Sigmoid colon (tissue), 7 donors: ENCODE results near the gene CHTOP. TPM values are rescaled to one million over a fixed set of nuclear protein-coding genes. Genes with fewer than 3 reads are reported as not detected.

ENCODE experiments used
- DNase-seq: peaks from one replicate; pipeline ENCODE4 v3.0.0-alpha.2; 2019
- H3K27ac ChIP-seq, 4 donors: fragments of 200-600 bp; sonication (generic); one replicate each; pipeline ENCODE4 v1.5.1; 2016 to 2019; ENCODE audit warnings: mild to moderate bottlenecking in 1 of 4
- H3K27me3 ChIP-seq, 3 donors: fragments of 200-600 bp; sonication (generic); one replicate each; pipeline ENCODE4 v1.5.1; 2019; ENCODE audit warnings: mild to moderate bottlenecking in 1 of 3
- H3K36me3 ChIP-seq, 4 donors: fragments of 200-600 bp; sonication (generic); one replicate each; pipeline ENCODE4 v1.5.1; 2016 to 2019
- H3K4me1 ChIP-seq, 4 donors: fragments of 200-600 bp; sonication (generic); one replicate each; pipeline ENCODE4 v1.5.1; 2017 to 2019
- H3K4me3 ChIP-seq, 4 donors: fragments of 200-600 bp; sonication (generic); one replicate each; pipeline ENCODE4 v1.5.1; 2017 to 2019; ENCODE audit warnings: mild to moderate bottlenecking in 2 of 4, moderate library complexity in 1 of 4
- H3K9me3 ChIP-seq, 4 donors: fragments of 200-600 bp in 3 of 4; sonication (generic) in 3 of 4; one replicate each; pipeline versions ENCODE4 v1.5.1 to v1.6.1; 2013 to 2019
- EP300 ChIP-seq, 4 donors: sonication (generic); formaldehyde crosslinking; IDR thresholded peaks; one replicate each; pipeline ENCODE4 v1.6.1; 2017; ENCODE audit warnings: antibody characterized with exemption in 4 of 4
- POLR2A ChIP-seq, 2 donors: fragments of 450-650 bp; IDR thresholded peaks; one replicate each; pipeline ENCODE4 v1.6.1; 2016; ENCODE audit warnings: antibody characterized with exemption in 2 of 2, mild to moderate bottlenecking in 2 of 2, moderate library complexity in 2 of 2
- POLR2AphosphoS5 ChIP-seq, 4 donors: sonication (generic); formaldehyde crosslinking; IDR thresholded peaks; one replicate each; pipeline ENCODE4 v1.6.1; 2017; ENCODE audit warnings: antibody characterized with exemption in 4 of 4
- WGBS, 2 donors: extraction: QIAGEN DNeasy Blood & Tissue Kit; methylation state at CpG; one replicate each; pipeline ENCODE4 v1.1.7; 2013; 5-methylcytosine and 5-hydroxymethylcytosine counted together
- intact Hi-C: fragments of 100-400 bp; cut with DNase I; formaldehyde crosslinking; loops from one replicate; pipeline ENCODE4 v1.15.1; 2023
- polyA plus RNA-seq, 3 donors: library from polyadenylated mRNA; stranded (reverse); fragments of 200-250 nt; gene quantifications; one replicate each; pipeline ENCODE4 v1.2.3, GENCODE V29; 2013
- total RNA-seq, 4 donors: library from RNA; depleted of rRNA; stranded (reverse); fragments of >200 nt; gene quantifications; one replicate each; pipeline ENCODE4 v1.1.0, GENCODE V29; 2016
- TF ChIP-seq, protein P1 (sequence below), 4 experiments: fragments of 450-650 bp in 3 of 4; fragments of 200-600 bp in 1 of 4; IDR thresholded peaks; one replicate each; pipeline ENCODE4 v1.5.1; 2016 to 2019; ENCODE audit warnings: antibody characterized with exemption in 4 of 4, mild to moderate bottlenecking in 3 of 4, moderate library complexity in 2 of 4
- donor health status: healthy with polysubstance abuse.
- donor health status: Bipolar disorder and iron deficiency.
- donor health status: healthy.

CHTOP gene
- total and polyA plus RNA-seq, 7 donors = 35.4 to 65.4 (median 49.3) TPM

- WGBS, 2 donors = 86 to 88% methylated on average over 5 of the region's 5 CpGs
- H3K27ac ChIP-seq = peak overlapping the region; percentile 7 to 94 (median 52)
- TF ChIP-seq, protein P1, sequence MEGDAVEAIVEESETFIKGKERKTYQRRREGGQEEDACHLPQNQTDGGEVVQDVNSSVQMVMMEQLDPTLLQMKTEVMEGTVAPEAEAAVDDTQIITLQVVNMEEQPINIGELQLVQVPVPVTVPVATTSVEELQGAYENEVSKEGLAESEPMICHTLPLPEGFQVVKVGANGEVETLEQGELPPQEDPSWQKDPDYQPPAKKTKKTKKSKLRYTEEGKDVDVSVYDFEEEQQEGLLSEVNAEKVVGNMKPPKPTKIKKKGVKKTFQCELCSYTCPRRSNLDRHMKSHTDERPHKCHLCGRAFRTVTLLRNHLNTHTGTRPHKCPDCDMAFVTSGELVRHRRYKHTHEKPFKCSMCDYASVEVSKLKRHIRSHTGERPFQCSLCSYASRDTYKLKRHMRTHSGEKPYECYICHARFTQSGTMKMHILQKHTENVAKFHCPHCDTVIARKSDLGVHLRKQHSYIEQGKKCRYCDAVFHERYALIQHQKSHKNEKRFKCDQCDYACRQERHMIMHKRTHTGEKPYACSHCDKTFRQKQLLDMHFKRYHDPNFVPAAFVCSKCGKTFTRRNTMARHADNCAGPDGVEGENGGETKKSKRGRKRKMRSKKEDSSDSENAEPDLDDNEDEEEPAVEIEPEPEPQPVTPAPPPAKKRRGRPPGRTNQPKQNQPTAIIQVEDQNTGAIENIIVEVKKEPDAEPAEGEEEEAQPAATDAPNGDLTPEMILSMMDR (IDR thresholded peaks at IDR 0.05) = no peak
- TF ChIP-seq EP300 (IDR thresholded peaks at IDR 0.05) = no peak
Measured at GRCh38 chr1:153629343-153629665, 4.6 kb upstream of the CHTOP start.

GRCh38 chr1:153629971-153630370 is 3.9 kb upstream of the CHTOP start:
- no peak for TF ChIP-seq POLR2A (IDR thresholded peaks at IDR 0.05)
- TF ChIP-seq, protein P1 (IDR thresholded peaks at IDR 0.05) = no peak
- TF ChIP-seq POLR2AphosphoS5 (IDR thresholded peaks at IDR 0.05) = no peak
- no peak for TF ChIP-seq EP300 (IDR thresholded peaks at IDR 0.05)
- peak overlapping the region in 2 of 4 donors; percentile 22 to 94 for H3K27ac ChIP-seq
- H3K4me3 ChIP-seq = no peak overlapping the region
- peaks cover 0 to 37% (median 32%) of the 10 kb centered on the region in 4 donors for H3K4me1 ChIP-seq
- no peaks in the 10 kb centered on the region for H3K9me3 ChIP-seq
- WGBS, 2 donors = 95% methylated on average over 1 of the region's 1 CpG
- H3K27me3 ChIP-seq = no peaks in the 10 kb centered on the region
- intact Hi-C loops = no loop called here
- H3K36me3 ChIP-seq = no peaks in the 10 kb centered on the region
- DNase-seq = no peak

More at GRCh38 chr1:153629343-153629665, 4.6 kb upstream of the CHTOP start:
- H3K36me3 ChIP-seq = no peaks in the 10 kb centered on the region
- intact Hi-C loops = no loop called here
- no peaks in the 10 kb centered on the region for H3K9me3 ChIP-seq
- H3K4me1 ChIP-seq = peaks cover 0 to 41% (median 36%) of the 10 kb centered on the region in 4 donors
- H3K4me3 ChIP-seq = no peak overlapping the region
- DNase-seq = no peak
- H3K27me3 ChIP-seq = no peaks in the 10 kb centered on the region

- 89% methylated on average over 7 of the region's 7 CpGs for WGBS, 2 donors
- DNase-seq = no peak
- no peaks in the 10 kb centered on the region for H3K9me3 ChIP-seq
- intact Hi-C loops = no loop called here
- H3K27ac ChIP-seq = peak overlapping the region in 1 of 4 donors; percentile 94
- no peaks in the 10 kb centered on the region for H3K36me3 ChIP-seq
- no peaks in the 10 kb centered on the region for H3K27me3 ChIP-seq
- H3K4me3 ChIP-seq = no peak overlapping the region
- H3K4me1 ChIP-seq = peaks cover 0 to 37% (median 32%) of the 10 kb centered on the region in 4 donors
- TF ChIP-seq, protein P1 (IDR thresholded peaks at IDR 0.05) = no peak
- TF ChIP-seq POLR2A (IDR thresholded peaks at IDR 0.05) = no peak
- TF ChIP-seq EP300 (IDR thresholded peaks at IDR 0.05) = no peak
- TF ChIP-seq POLR2AphosphoS5 (IDR thresholded peaks at IDR 0.05) = no peak
Measured at GRCh38 chr1:153630384-153630783, 3.5 kb upstream of the CHTOP start.

GRCh38 chr1:153631047-153632022 is 2.5 kb upstream of the CHTOP start:
- Histone ChIP-seq H3K4me1 (peaks cover 0 to 37% (median 32%) of the 10 kb centered on the region in 4 donors), H3K4me3 (no peak overlapping the region), H3K27ac (no peak overlapping the region), H3K9me3 (no peaks in the 10 kb centered on the region), H3K36me3 (peaks cover 0 to 6% (median under 1%) of the 10 kb centered on the region in 4 donors), H3K27me3 (no peaks in the 10 kb centered on the region)
- WGBS, 2 donors = 62 to 79% methylated on average over 10 of the region's 10 CpGs
- TF ChIP-seq EP300 (IDR thresholded peaks at IDR 0.05) = no peak
- TF ChIP-seq, protein P1 (IDR thresholded peaks at IDR 0.05) = no peak
- TF ChIP-seq POLR2AphosphoS5 (IDR thresholded peaks at IDR 0.05) = no peak
- no peak for TF ChIP-seq POLR2A (IDR thresholded peaks at IDR 0.05)
- intact Hi-C loops = no loop called here
- DNase-seq = no peak
